Fibroblast of mammary gland (primary cell): ENCODE data around the gene HMMR.

Source experiments
- DNase-seq: peaks from one replicate; pipeline ENCODE4 v3.0.0-alpha.2; 2010; ENCODE audit warnings: low read depth
- H3K4me3 ChIP-seq: 2 replicates; pipeline ENCODE4 v1.5.1; 2011; ENCODE audit warnings: low read depth, mild to moderate bottlenecking, low read length, moderate library complexity; ENCODE audit not compliant: control insufficient read depth
- TF ChIP-seq, protein P1 (sequence below): conservative IDR thresholded peaks from 2 replicates; pipeline ENCODE4 v1.5.1; 2011; ENCODE audit warnings: low read depth, low read length, inconsistent platforms; ENCODE audit not compliant: control insufficient read depth, insufficient read depth

The HMMR gene

DNA sequence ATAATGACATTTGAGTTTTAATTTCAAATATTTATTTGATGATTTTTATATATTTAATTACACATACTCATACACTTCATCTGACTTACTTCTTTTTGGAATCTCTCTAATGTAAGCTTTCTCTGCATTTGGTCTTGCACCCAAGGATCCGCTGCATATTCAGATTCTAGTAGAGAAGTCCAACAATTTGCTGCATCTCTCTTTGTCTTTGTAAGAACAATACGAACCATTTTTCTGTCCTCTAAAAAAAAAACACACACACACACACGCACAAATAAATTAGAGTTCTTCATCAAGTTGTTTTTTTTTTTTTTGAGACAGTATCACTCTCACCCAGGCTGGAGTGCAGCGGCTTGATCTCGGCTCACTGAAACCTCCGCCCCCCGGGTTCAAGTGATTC lies 3.6 kb upstream of the HMMR start:
- no peak for DNase-seq
- H3K4me3 ChIP-seq, result no peak overlapping the region
- TF ChIP-seq, protein P1, sequence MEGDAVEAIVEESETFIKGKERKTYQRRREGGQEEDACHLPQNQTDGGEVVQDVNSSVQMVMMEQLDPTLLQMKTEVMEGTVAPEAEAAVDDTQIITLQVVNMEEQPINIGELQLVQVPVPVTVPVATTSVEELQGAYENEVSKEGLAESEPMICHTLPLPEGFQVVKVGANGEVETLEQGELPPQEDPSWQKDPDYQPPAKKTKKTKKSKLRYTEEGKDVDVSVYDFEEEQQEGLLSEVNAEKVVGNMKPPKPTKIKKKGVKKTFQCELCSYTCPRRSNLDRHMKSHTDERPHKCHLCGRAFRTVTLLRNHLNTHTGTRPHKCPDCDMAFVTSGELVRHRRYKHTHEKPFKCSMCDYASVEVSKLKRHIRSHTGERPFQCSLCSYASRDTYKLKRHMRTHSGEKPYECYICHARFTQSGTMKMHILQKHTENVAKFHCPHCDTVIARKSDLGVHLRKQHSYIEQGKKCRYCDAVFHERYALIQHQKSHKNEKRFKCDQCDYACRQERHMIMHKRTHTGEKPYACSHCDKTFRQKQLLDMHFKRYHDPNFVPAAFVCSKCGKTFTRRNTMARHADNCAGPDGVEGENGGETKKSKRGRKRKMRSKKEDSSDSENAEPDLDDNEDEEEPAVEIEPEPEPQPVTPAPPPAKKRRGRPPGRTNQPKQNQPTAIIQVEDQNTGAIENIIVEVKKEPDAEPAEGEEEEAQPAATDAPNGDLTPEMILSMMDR, result no peak

DNA sequence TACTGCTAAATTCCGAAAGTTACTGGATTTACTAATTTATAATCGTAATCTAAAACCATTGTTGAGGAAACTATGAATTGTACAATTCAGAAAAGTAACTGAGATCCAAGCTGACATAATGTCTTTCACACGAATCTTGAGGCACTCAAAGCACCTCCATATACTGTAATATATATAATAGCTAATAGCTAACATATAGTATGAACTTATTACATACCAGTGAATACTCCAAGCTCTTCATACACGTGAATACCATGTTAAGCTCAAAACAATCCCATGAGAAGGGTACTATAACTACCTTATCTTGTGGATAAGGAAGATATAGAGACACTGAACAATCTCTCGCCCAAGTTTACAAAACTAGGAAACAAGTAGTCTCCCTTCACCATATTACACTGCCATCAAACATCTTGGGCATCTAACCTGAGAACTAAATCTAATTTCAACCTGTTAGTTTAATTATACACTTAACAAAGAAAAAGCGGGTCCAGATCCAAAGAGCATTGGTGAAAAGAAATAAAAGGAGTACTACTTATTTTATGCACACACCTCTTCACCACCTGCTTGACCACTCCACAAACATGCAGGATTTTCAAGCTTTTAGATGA lies 1.6 kb upstream of the HMMR start:
- TF ChIP-seq, protein P1, result no peak
- H3K4me3 ChIP-seq, result peak overlapping the region; percentile 71
- DNase-seq, result no peak

DNA sequence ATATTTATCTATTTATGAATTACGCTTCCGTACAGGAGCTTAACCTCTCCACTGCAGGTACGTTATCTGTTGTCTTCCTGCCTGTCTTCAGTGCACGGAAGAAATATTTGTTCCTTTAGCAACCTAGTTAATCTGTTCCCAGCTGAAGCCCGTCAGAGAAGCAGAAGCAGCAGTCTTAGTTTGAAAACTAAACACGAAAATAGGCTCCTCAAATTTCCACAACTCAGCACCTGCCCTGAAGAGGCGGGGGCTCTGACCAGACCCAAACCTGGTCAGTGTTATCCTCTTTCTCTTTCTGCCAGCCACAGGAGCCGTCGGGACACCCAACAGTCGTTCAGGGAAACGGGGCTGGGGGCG lies 992 bp upstream of the HMMR start:
- no peak for DNase-seq
- TF ChIP-seq, protein P1, result no peak
- H3K4me3 ChIP-seq, result peak overlapping the region; percentile 71

DNA sequence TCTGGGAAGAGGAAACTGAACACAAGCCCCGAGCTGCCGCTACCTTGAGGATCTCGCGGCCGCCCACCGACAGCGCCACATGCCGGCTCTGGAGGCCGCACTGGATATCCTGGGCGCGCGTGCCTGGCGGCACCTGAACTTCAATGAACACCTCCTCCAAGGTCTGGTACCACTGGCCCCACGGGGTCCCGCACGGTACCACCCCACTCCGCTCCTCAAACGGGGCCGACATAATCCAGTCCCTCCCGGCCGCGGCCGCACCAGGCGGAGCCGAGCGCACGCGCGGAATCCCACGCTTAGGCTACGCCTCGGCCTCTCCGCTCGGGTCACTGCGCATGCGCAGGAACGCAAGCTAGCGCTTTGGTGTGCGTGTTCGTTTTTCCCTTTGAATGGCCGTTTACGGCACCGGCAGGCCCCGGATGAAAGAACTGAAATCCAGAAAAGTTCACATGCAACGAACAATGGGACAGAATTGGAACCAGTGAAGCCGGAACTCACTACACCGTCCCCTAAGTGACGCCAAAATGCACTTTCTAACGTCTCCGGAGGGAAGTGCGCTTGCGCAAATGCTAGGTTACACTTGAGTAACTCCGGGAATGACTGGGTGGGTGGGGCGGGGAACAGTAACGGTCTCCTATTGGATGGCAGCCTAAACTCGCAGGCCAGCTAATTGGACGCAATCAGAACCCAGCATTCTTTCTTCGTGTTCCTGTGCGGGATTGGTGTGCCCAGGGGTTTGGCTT lies 442 bp upstream of the HMMR start, which contains the start of gene NUDCD2:
Gene NUDCD2, minus strand, starts transcription at position 284 of the 743 bp plus-strand sequence. Its CDS starts 52 bp downstream, at position 232.
- H3K4me3 ChIP-seq, result peak within 1 kb of the TSS; percentile 71
- TF ChIP-seq, protein P1, result no peak
- DNase-seq, result peak; percentile 99

DNA sequence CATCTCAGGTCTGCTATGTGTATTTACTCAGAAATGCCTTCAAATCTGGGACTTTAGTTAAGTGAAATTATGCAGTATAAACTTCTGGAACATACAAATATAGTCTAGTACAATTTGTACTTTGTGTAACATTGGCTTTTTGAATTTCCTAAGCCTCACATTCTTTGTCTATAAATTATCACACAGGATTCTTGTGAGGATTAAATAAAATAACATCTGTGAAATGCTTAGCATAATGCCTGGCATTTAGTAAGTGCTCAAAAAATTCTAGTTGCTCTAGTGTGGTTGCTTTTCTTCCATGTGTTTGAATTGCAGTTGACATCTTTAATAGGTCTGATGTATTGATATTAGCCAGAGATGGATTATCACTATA lies 2.6 kb downstream of the HMMR start:
- no peak for DNase-seq
- no peak overlapping the region for H3K4me3 ChIP-seq
- TF ChIP-seq, protein P1, result no peak

DNA sequence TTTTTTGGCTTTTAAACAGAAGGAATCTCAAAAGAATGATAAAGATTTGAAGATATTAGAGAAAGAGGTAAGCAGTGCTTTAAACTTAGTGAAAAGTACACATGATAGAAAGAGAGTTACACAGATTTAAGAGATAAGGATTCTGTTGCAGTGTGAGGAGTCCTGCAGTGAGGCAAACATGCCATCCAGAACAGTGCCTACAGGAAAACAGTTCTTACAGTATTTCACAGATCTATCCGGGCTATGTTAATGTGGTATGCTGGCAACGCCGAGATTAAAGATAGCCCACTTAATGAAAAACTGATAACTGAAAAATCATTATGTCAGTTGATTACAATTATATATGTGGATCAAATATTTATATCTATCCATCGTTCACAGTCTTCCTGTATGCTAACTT lies 7.2 kb downstream of the HMMR start:
- no peak overlapping the region for H3K4me3 ChIP-seq
- TF ChIP-seq, protein P1, result no peak
- no peak for DNase-seq
